GM12891 (cell line): ENCODE measurements around the gene SLCO1B1.

Experiments
- PAX5 ChIP-seq: IDR thresholded peaks from 2 replicates; pipeline ENCODE4 v1.6.1; 2011; ENCODE audit warnings: low read length, moderate library complexity, mild to moderate bottlenecking; ENCODE audit not compliant: insufficient read depth, severe bottlenecking
- POLR2A ChIP-seq: IDR thresholded peaks from 2 replicates; pipeline ENCODE4 v1.6.1; 2011; ENCODE audit warnings: low read depth, low read length, control low read depth
- POLR2AphosphoS5 ChIP-seq: IDR thresholded peaks from 2 replicates; pipeline ENCODE4 v1.6.1; 2011; ENCODE audit warnings: low read depth, low read length, control low read depth
- POU2F2 ChIP-seq: IDR thresholded peaks from 2 replicates; pipeline ENCODE4 v1.6.1; 2011; ENCODE audit warnings: low read depth, mild to moderate bottlenecking, control low read depth, low read length, moderate library complexity
- SPI1 ChIP-seq: IDR thresholded peaks from 2 replicates; pipeline ENCODE4 v1.6.1; 2011; ENCODE audit warnings: low read depth, low read length, control low read depth
- TAF1 ChIP-seq: IDR thresholded peaks from 2 replicates; pipeline ENCODE4 v1.6.1; 2011; ENCODE audit warnings: low read depth, low read length, control low read depth

GRCh38 chr12:21172079-21172478 lies 41.1 kb downstream of the SLCO1B1 start:
- TF ChIP-seq POLR2A (no peak), SPI1 (no peak), TAF1 (no peak), POLR2AphosphoS5 (no peak), PAX5 (no peak), POU2F2 (no peak)
